ENCODE results near the gene MRPL17. TPM values are rescaled to one million over a fixed set of nuclear protein-coding genes. Genes with fewer than 3 reads are reported as not detected.

Gene MRPL17
- total and polyA plus RNA-seq, 2 of the 13 experiments (the other 11 are each of a cell fraction or from before 2014, with no cell fraction given) = 59.4 to 90.0 TPM

DNA sequence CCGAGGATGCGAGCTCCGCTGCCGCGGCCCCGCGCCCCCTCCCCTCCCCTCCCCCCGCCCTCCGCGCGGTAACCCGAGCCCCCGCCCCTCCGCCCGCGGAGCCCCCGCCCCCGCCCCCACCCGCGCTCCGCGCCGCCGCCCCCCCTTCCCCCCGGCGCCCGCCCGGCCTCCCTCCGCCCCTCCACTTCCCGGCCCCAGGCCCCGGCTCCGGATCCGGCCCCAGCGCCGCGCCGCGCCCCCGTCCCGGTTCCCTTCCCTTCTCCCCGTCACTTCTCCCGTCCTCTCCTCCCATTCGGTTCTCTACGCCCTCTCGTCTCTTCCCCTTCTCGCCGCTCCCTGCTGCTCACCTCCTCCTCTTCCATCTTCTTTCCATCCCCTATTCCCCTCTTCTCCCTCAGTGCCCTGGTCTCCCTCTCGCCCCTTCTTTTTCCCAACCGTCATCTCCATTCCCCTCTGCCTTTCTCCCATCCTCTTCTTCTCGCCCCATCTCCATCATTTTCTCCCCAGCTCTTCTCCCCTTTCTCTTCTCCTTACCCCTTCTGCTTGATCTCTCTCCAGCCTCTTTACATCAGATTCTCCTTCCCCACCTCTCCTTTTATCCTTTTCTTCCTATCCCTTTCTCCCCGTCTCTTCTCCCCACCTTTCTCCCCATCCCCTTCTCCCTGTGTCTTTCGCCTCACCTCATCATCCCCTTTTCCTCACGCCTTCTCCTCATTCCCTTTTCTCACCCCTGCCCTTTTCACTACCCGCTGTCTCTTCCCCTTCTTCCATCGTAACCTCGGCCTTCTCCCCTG is 27.2 kb downstream of the MRPL17 start, which contains the start of gene DCHS1:
Gene DCHS1, minus strand, starts transcription at position 20 of the 794 bp plus-strand sequence. CDS start 14,196 bp downstream, outside the sequence.
- FAIRE-seq (no peak), DNase-seq (ENCODE audit: low spot score) (no peak), ATAC-seq (no peak)
- peaks cover 12% of the 10 kb centered on the region for H3K4me1 ChIP-seq (ENCODE audit: insufficient read depth, low read length)
- TF ChIP-seq SRSF1 (optimal IDR thresholded peaks at IDR 0.05; ENCODE audit: low read depth, low read length) (no peak), EZH2 (conservative IDR thresholded peaks at IDR 0.05; ENCODE audit: low read depth, low read length) (peak; percentile 76; the same call in 1 of the 2 replicates), ZFY (CRISPR knock-in tag; IDR thresholded peaks at IDR 0.05) (no peak), ZNF777 (CRISPR knock-in tag; IDR thresholded peaks at IDR 0.05) (no peak), TMF1 (CRISPR knock-in tag; IDR thresholded peaks at IDR 0.05; ENCODE audit: low read depth) (no peak), SATB2 (CRISPR knock-in tag; IDR thresholded peaks at IDR 0.05) (no peak)
- no peaks in the 10 kb centered on the region for H4K20me1 ChIP-seq (ENCODE audit: insufficient read depth, low read length)
- no peak within 1 kb of the TSS for H3K9ac ChIP-seq (ENCODE audit: insufficient read depth, low read depth, low read length)
- no peak within 1 kb of the TSS for H3K27ac ChIP-seq (ENCODE audit: extremely low read length, insufficient read depth, low read length)
- no peak within 1 kb of the TSS for H2AFZ ChIP-seq (ENCODE audit: low read length)
- peak within 1 kb of the TSS; percentile 53 for H3K4me2 ChIP-seq (ENCODE audit: low read depth, low read length)
- peak within 1 kb of the TSS in 1 of 3 experiments; percentile 37; a peak in 2 of 6 replicates for H3K4me3 ChIP-seq (replicated peaks in 1 of 3; ENCODE audit: insufficient read depth in 1 of 3, low read depth in 2 of 3, low read length in 3 of 3)
- H3K9me3 ChIP-seq (ENCODE audit: low read length) = no peaks in the 10 kb centered on the region
- no peaks in the 10 kb centered on the region for H3K79me2 ChIP-seq (ENCODE audit: insufficient read depth, low read length)
- H3K36me3 ChIP-seq (replicated peaks in 1 of 2; ENCODE audit: control insufficient read depth in 1 of 2, insufficient read depth in 2 of 2, low read length in 2 of 2) = no peaks in the 10 kb centered on the region
- CTCF ChIA-PET (ENCODE audit: low intra/inter-chr PET ratio, low total read pairs) = no interaction called here
- intact Hi-C loops (cut with micrococcal nuclease; ENCODE audit: unreplicated experiment) = no loop called here
- no TSS peak for BruUV-seq (replicated peaks)
- 24% methylated on average over 43 of the region's 56 CpGs for WGBS (ENCODE audit: low lambda C conversion rate)
- H3K27me3 ChIP-seq (ENCODE audit: control insufficient read depth in 1 of 2, insufficient read depth in 2 of 2, low read length in 2 of 2) = peaks cover 15 to 80% of the 10 kb centered on the region in 2 experiments
- POLR2A ChIA-PET = no interaction called here
- in situ Hi-C loops (cut with HindIII; ENCODE audit: extremely low pct_ligation_motif_present, low pct_unique_long_range_greater_than_20kb) = no loop called here

- DNase-seq (ENCODE audit: low spot score) (no peak), FAIRE-seq (no peak), ATAC-seq (peak; percentile 73)
- ChIA-PET POLR2A (no interaction called here), CTCF (ENCODE audit: low intra/inter-chr PET ratio, low total read pairs) (no interaction called here)
- H3K4me2 ChIP-seq (ENCODE audit: low read depth, low read length) = peak overlapping the region; percentile 53
- in situ Hi-C loops (cut with HindIII; ENCODE audit: extremely low pct_ligation_motif_present, low pct_unique_long_range_greater_than_20kb) = no loop called here
- intact Hi-C loops (cut with micrococcal nuclease; ENCODE audit: unreplicated experiment) = no loop called here
- peaks cover 12% of the 10 kb centered on the region for H3K4me1 ChIP-seq (ENCODE audit: insufficient read depth, low read length)
- 14% methylated on average over 8 of the region's 84 CpGs for WGBS (ENCODE audit: low lambda C conversion rate)
- no peaks in the 10 kb centered on the region for H3K9me3 ChIP-seq (ENCODE audit: low read length)
- no peak overlapping the region for H3K27ac ChIP-seq (ENCODE audit: extremely low read length, insufficient read depth, low read length)
- no peaks in the 10 kb centered on the region for H3K79me2 ChIP-seq (ENCODE audit: insufficient read depth, low read length)
- H3K27me3 ChIP-seq (ENCODE audit: control insufficient read depth in 1 of 2, insufficient read depth in 2 of 2, low read length in 2 of 2) = peaks cover 15 to 85% of the 10 kb centered on the region in 2 experiments
- peak overlapping the region in 1 of 3 experiments; percentile 37; a peak in 2 of 6 replicates for H3K4me3 ChIP-seq (replicated peaks in 1 of 3; ENCODE audit: insufficient read depth in 1 of 3, low read depth in 2 of 3, low read length in 3 of 3)
- H2AFZ ChIP-seq (ENCODE audit: low read length) = no peak overlapping the region
- H3K9ac ChIP-seq (ENCODE audit: insufficient read depth, low read depth, low read length) = no peak overlapping the region
- no peaks in the 10 kb centered on the region for H3K36me3 ChIP-seq (replicated peaks in 1 of 2; ENCODE audit: control insufficient read depth in 1 of 2, insufficient read depth in 2 of 2, low read length in 2 of 2)
- no peaks in the 10 kb centered on the region for H4K20me1 ChIP-seq (ENCODE audit: insufficient read depth, low read length)
- no TSS peak for BruUV-seq (replicated peaks)
- TF ChIP-seq ZNF589 (CRISPR knock-in tag; conservative IDR thresholded peaks at IDR 0.05) = no peak
- no peak for TF ChIP-seq IKZF1 (IDR thresholded peaks at IDR 0.05)
- no peak for TF ChIP-seq SP5 (CRISPR knock-in tag; IDR thresholded peaks at IDR 0.05; ENCODE audit: borderline replicate concordance, low read depth)
- TF ChIP-seq DDIT3 (CRISPR knock-in tag; IDR thresholded peaks at IDR 0.05) = no peak
- TF ChIP-seq MTF2 (CRISPR knock-in tag; IDR thresholded peaks at IDR 0.05; ENCODE audit: borderline replicate concordance) = peak; percentile 79; the same call in 1 of the 2 replicates
- TF ChIP-seq, protein P1, sequence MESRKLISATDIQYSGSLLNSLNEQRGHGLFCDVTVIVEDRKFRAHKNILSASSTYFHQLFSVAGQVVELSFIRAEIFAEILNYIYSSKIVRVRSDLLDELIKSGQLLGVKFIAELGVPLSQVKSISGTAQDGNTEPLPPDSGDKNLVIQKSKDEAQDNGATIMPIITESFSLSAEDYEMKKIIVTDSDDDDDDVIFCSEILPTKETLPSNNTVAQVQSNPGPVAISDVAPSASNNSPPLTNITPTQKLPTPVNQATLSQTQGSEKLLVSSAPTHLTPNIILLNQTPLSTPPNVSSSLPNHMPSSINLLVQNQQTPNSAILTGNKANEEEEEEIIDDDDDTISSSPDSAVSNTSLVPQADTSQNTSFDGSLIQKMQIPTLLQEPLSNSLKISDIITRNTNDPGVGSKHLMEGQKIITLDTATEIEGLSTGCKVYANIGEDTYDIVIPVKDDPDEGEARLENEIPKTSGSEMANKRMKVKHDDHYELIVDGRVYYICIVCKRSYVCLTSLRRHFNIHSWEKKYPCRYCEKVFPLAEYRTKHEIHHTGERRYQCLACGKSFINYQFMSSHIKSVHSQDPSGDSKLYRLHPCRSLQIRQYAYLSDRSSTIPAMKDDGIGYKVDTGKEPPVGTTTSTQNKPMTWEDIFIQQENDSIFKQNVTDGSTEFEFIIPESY (CRISPR knock-in tag; IDR thresholded peaks at IDR 0.05) = no peak
Measured at GRCh38 chr11:6655020-6655789, 27.9 kb downstream of the MRPL17 start.

Data from HepG2 (cell line).